Liver (tissue), 9 donors: ENCODE data around the gene CBX8. TPM values are rescaled to one million over a fixed set of nuclear protein-coding genes. Genes with fewer than 3 reads are reported as not detected.

Experiments
- DNase-seq: peaks from one replicate; pipeline ENCODE4 v3.0.0-alpha.2; 2017; ENCODE audit warnings: low spot score
- H3K27ac ChIP-seq, 2 donors: one replicate each; pipeline ENCODE4 v1.7.0; 2013; ENCODE audit warnings: inconsistent platforms in 2 of 2, low read length in 2 of 2, control low read depth in 1 of 2, low read depth in 1 of 2, mild to moderate bottlenecking in 1 of 2
- H3K27me3 ChIP-seq, 4 donors: one replicate each; pipeline versions ENCODE4 v1.6.1 to v1.7.0; 2013; ENCODE audit warnings: low read length in 3 of 4, inconsistent platforms in 1 of 4, mild to moderate bottlenecking in 1 of 4, moderate library complexity in 1 of 4; ENCODE audit not compliant: control insufficient read depth in 4 of 4, insufficient read depth in 4 of 4
- H3K36me3 ChIP-seq, 4 donors: one replicate each; pipeline versions ENCODE4 v1.6.1 to v1.7.0; 2013; ENCODE audit warnings: low read length in 3 of 4, mild to moderate bottlenecking in 3 of 4, low read depth in 1 of 4, moderate library complexity in 1 of 4; ENCODE audit not compliant: control insufficient read depth in 4 of 4, insufficient read depth in 3 of 4
- H3K4me1 ChIP-seq, 4 donors: one replicate each; pipeline versions ENCODE4 v1.6.1 to v1.7.0; 2013; ENCODE audit warnings: low read length in 3 of 4, mild to moderate bottlenecking in 3 of 4, moderate library complexity in 1 of 4; ENCODE audit not compliant: control insufficient read depth in 4 of 4, insufficient read depth in 4 of 4
- H3K4me3 ChIP-seq, 3 donors: one replicate each; pipeline versions ENCODE4 v1.6.1 to v1.7.0; 2013; ENCODE audit warnings: low read length in 3 of 3, control low read depth in 1 of 3, low read depth in 1 of 3, mild to moderate bottlenecking in 1 of 3
- H3K9ac ChIP-seq, 2 donors: one replicate each; pipeline ENCODE4 v1.7.0; 2013; ENCODE audit warnings: low read length in 2 of 2, mild to moderate bottlenecking in 2 of 2, moderate library complexity in 2 of 2, control low read depth in 1 of 2, low read depth in 1 of 2
- H3K9me3 ChIP-seq, 4 donors: one replicate each; pipeline versions ENCODE4 v1.6.1 to v1.7.0; 2013; ENCODE audit warnings: low read length in 3 of 4; ENCODE audit not compliant: control insufficient read depth in 4 of 4
- EGR1 ChIP-seq, 2 donors: IDR thresholded peaks; 2 replicates each; pipeline ENCODE4 v1.6.1; 2016 to 2018; ENCODE audit warnings: antibody characterized with exemption in 2 of 2, low read depth in 2 of 2
- FOXA1 ChIP-seq: IDR thresholded peaks from 2 replicates; pipeline ENCODE4 v1.6.1; 2016; ENCODE audit warnings: antibody characterized with exemption
- FOXA2 ChIP-seq: IDR thresholded peaks from 2 replicates; pipeline ENCODE4 v1.6.1; 2016; ENCODE audit warnings: antibody characterized with exemption
- GABPA ChIP-seq, 2 donors: IDR thresholded peaks in 1 of 2; conservative IDR thresholded peaks in 1 of 2; 2 replicates each; pipeline ENCODE4 v1.6.1; 2016; ENCODE audit warnings: antibody characterized with exemption in 2 of 2, mild to moderate bottlenecking in 1 of 2, moderate library complexity in 1 of 2
- HNF4A ChIP-seq, 2 donors: conservative IDR thresholded peaks; 2 replicates each; pipeline ENCODE4 v1.6.1; 2016; ENCODE audit warnings: antibody characterized with exemption in 2 of 2, mild to moderate bottlenecking in 2 of 2
- HNF4G ChIP-seq: IDR thresholded peaks from 2 replicates; pipeline ENCODE4 v1.6.1; 2016; ENCODE audit warnings: antibody characterized with exemption
- JUND ChIP-seq, 2 donors: IDR thresholded peaks; 2 replicates each; pipeline ENCODE4 v1.6.1; 2016; ENCODE audit warnings: antibody characterized with exemption in 2 of 2
- NR2F2 ChIP-seq: IDR thresholded peaks from 2 replicates; pipeline ENCODE4 v1.6.1; 2016; ENCODE audit warnings: antibody characterized with exemption
- RAD21 ChIP-seq, 2 donors: IDR thresholded peaks; 2 replicates each; pipeline ENCODE4 v1.6.1; 2016; ENCODE audit warnings: antibody characterized with exemption in 2 of 2, mild to moderate bottlenecking in 2 of 2
- RXRA ChIP-seq, 2 donors: IDR thresholded peaks; 2 replicates each; pipeline ENCODE4 v1.6.1; 2017 to 2018; ENCODE audit warnings: antibody characterized with exemption in 2 of 2, mild to moderate bottlenecking in 1 of 2
- SP1 ChIP-seq: IDR thresholded peaks from 2 replicates; pipeline ENCODE4 v1.6.1; 2018; ENCODE audit warnings: antibody characterized with exemption, mild to moderate bottlenecking
- TAF1 ChIP-seq: conservative IDR thresholded peaks from 2 replicates; pipeline ENCODE4 v1.6.1; 2016; ENCODE audit warnings: antibody characterized with exemption, mild to moderate bottlenecking
- YY1 ChIP-seq: IDR thresholded peaks from 2 replicates; pipeline ENCODE4 v1.6.1; 2016; ENCODE audit warnings: antibody characterized with exemption, mild to moderate bottlenecking
- ZBTB33 ChIP-seq: IDR thresholded peaks from 2 replicates; pipeline ENCODE4 v1.6.1; 2016; ENCODE audit warnings: antibody characterized with exemption
- WGBS: extraction: QIAGEN DNeasy Blood & Tissue Kit; methylation state at CpG from one replicate; pipeline ENCODE4 v1.1.7; 2013; 5-methylcytosine and 5-hydroxymethylcytosine counted together
- polyA plus RNA-seq, 2 donors: library from polyadenylated mRNA; stranded (reverse) in 1 of 2; unstranded in 1 of 2; fragments of 200-250 nt in 1 of 2; fragments of >200 nt in 1 of 2; fragmentation: Nextera tagmentation in 1 of 2; extraction: Ambion mirVana in 1 of 2; gene quantifications; one replicate each; pipeline versions ENCODE4 v1.2.1 to v1.2.3, GENCODE V29; 2013 to 2015
- total RNA-seq, 2 donors: library from RNA; depleted of rRNA; stranded (reverse); fragments of >200 nt; gene quantifications; one replicate each; pipeline ENCODE4 v1.2.3, GENCODE V29; 2014
- TF ChIP-seq, protein P1 (sequence below): IDR thresholded peaks from 2 replicates; pipeline ENCODE4 v1.6.1; 2016; ENCODE audit warnings: antibody characterized with exemption, mild to moderate bottlenecking
- TF ChIP-seq, protein P2 (sequence below): fragments of 150-350 bp; IDR thresholded peaks from 2 replicates; pipeline ENCODE4 v1.5.1; 2017; ENCODE audit warnings: improper control_type of control experiment, low read depth, low read length; ENCODE audit not compliant: missing input control
- donor health status: healthy.
- donor health status: healthy.
- donor health status: healthy.
- donor health status: healthy.
- donor health status: healthy.

Gene CBX8
- total and polyA plus RNA-seq, 4 donors: 0.75 to 2.7 (median 1.9) TPM

- TF ChIP-seq, protein P1, sequence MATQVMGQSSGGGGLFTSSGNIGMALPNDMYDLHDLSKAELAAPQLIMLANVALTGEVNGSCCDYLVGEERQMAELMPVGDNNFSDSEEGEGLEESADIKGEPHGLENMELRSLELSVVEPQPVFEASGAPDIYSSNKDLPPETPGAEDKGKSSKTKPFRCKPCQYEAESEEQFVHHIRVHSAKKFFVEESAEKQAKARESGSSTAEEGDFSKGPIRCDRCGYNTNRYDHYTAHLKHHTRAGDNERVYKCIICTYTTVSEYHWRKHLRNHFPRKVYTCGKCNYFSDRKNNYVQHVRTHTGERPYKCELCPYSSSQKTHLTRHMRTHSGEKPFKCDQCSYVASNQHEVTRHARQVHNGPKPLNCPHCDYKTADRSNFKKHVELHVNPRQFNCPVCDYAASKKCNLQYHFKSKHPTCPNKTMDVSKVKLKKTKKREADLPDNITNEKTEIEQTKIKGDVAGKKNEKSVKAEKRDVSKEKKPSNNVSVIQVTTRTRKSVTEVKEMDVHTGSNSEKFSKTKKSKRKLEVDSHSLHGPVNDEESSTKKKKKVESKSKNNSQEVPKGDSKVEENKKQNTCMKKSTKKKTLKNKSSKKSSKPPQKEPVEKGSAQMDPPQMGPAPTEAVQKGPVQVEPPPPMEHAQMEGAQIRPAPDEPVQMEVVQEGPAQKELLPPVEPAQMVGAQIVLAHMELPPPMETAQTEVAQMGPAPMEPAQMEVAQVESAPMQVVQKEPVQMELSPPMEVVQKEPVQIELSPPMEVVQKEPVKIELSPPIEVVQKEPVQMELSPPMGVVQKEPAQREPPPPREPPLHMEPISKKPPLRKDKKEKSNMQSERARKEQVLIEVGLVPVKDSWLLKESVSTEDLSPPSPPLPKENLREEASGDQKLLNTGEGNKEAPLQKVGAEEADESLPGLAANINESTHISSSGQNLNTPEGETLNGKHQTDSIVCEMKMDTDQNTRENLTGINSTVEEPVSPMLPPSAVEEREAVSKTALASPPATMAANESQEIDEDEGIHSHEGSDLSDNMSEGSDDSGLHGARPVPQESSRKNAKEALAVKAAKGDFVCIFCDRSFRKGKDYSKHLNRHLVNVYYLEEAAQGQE: no peak
- TF ChIP-seq GABPA (IDR thresholded peaks at IDR 0.05 in 1 of 2, conservative IDR thresholded peaks at IDR 0.05 in 1 of 2): no peak
- WGBS: 8% methylated on average over 55 of the region's 55 CpGs
- peaks cover 0 to 1% (median 0%) of the 10 kb centered on the region in 4 donors for H3K36me3 ChIP-seq
- no peak overlapping the region for H3K9ac ChIP-seq
- no peak overlapping the region for H3K27ac ChIP-seq
- H3K27me3 ChIP-seq: peaks cover 0 to 8% (median 5%) of the 10 kb centered on the region in 4 donors
- peaks cover 0 to 7% (median 3%) of the 10 kb centered on the region in 4 donors for H3K4me1 ChIP-seq
- H3K4me3 ChIP-seq: no peak overlapping the region
- no peaks in the 10 kb centered on the region for H3K9me3 ChIP-seq
- no peak for DNase-seq
Observed at GRCh38 chr17:79748295-79749099, 48.4 kb downstream of the CBX8 start.

GRCh38 chr17:79747508-79748294 lies 49.2 kb downstream of the CBX8 start:
- Histone ChIP-seq H3K36me3 (peaks cover 0 to 1% (median 0%) of the 10 kb centered on the region in 4 donors), H3K4me3 (no peak overlapping the region), H3K4me1 (peaks cover under 1 to 10% (median 5%) of the 10 kb centered on the region in 4 donors), H3K27me3 (peaks cover 0 to 8% (median 5%) of the 10 kb centered on the region in 4 donors), H3K9ac (no peak overlapping the region), H3K27ac (no peak overlapping the region), H3K9me3 (no peaks in the 10 kb centered on the region)
- WGBS: 6% methylated on average over 74 of the region's 74 CpGs
- no peak for DNase-seq
- TF ChIP-seq TAF1: no peak
- no peak for TF ChIP-seq FOXA1
- TF ChIP-seq, protein P1: no peak
- TF ChIP-seq SP1: no peak
- no peak for TF ChIP-seq JUND (IDR thresholded peaks at IDR 0.05)
- no peak for TF ChIP-seq EGR1 (IDR thresholded peaks at IDR 0.05; ENCODE audit: low read depth in 2 of 2)
- no peak for TF ChIP-seq RAD21 (IDR thresholded peaks at IDR 0.05)
- no peak for TF ChIP-seq NR2F2
- no peak for TF ChIP-seq ZBTB33
- TF ChIP-seq HNF4G: no peak
- no peak for TF ChIP-seq HNF4A (conservative IDR thresholded peaks at IDR 0.05)
- TF ChIP-seq RXRA (IDR thresholded peaks at IDR 0.05): no peak
- no peak for TF ChIP-seq YY1
- TF ChIP-seq, protein P2, sequence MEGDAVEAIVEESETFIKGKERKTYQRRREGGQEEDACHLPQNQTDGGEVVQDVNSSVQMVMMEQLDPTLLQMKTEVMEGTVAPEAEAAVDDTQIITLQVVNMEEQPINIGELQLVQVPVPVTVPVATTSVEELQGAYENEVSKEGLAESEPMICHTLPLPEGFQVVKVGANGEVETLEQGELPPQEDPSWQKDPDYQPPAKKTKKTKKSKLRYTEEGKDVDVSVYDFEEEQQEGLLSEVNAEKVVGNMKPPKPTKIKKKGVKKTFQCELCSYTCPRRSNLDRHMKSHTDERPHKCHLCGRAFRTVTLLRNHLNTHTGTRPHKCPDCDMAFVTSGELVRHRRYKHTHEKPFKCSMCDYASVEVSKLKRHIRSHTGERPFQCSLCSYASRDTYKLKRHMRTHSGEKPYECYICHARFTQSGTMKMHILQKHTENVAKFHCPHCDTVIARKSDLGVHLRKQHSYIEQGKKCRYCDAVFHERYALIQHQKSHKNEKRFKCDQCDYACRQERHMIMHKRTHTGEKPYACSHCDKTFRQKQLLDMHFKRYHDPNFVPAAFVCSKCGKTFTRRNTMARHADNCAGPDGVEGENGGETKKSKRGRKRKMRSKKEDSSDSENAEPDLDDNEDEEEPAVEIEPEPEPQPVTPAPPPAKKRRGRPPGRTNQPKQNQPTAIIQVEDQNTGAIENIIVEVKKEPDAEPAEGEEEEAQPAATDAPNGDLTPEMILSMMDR: no peak
- TF ChIP-seq FOXA2: no peak
- TF ChIP-seq GABPA (IDR thresholded peaks at IDR 0.05 in 1 of 2, conservative IDR thresholded peaks at IDR 0.05 in 1 of 2): no peak
